SK-N-SH (cell line): ENCODE measurements around the gene HAAO.

Source experiments
- CTCF ChIP-seq: fragments of 200-600 bp; sonication (generic); IDR thresholded peaks from 2 replicates; pipeline ENCODE4 v1.6.1; 2017; ENCODE audit warnings: antibody characterized with exemption, mild to moderate bottlenecking, moderate library complexity
- TEAD4 ChIP-seq: IDR thresholded peaks from 2 replicates; pipeline ENCODE4 v1.4.0; 2012; ENCODE audit warnings: mild to moderate bottlenecking, borderline replicate concordance; ENCODE audit not compliant: insufficient read depth
- YY1 ChIP-seq: IDR thresholded peaks from 2 replicates; pipeline ENCODE4 v1.4.0; 2012; ENCODE audit warnings: low read depth, mild to moderate bottlenecking

GRCh38 chr2:42801381-42801780, 9.0 kb upstream of the HAAO start:
- TF ChIP-seq CTCF (no peak), YY1 (no peak), TEAD4 (no peak)
